Effector memory CD8-positive, alpha-beta T cell (primary cell): ENCODE data around the gene CAPN2.
"Not testable (repeated sequence)": the region's sequence is repeated elsewhere in the genome, so short reads cannot be mapped to it uniquely, and the experiment has no call there.

Experiments
- ATAC-seq: fragments of 150-1000 bp; cut with Tn5 transposase; replicated peaks from 2 replicates; pipeline ENCODE4 v1.10.0; 2021; ENCODE audit warnings: mild to moderate bottlenecking, moderate library complexity
- DNase-seq, 3 experiments: peaks; one replicate each; pipeline ENCODE4 v3.0.0; 2021
- H3K27ac Mint-ChIP-seq, 2 donors: one replicate each; pipeline ENCODE4 v1.8.0; 2022; ENCODE audit warnings: mild to moderate bottlenecking in 2 of 2, mixed read lengths in 2 of 2, moderate library complexity in 2 of 2
- H3K27me3 Mint-ChIP-seq, 2 donors: one replicate each; pipeline ENCODE4 v1.8.0; 2022; ENCODE audit warnings: mixed read lengths in 2 of 2
- H3K36me3 Mint-ChIP-seq: one replicate; pipeline ENCODE4 v1.8.0; 2022; ENCODE audit warnings: mild to moderate bottlenecking, moderate library complexity, mixed read lengths; ENCODE audit not compliant: insufficient read depth
- H3K4me1 Mint-ChIP-seq, 2 donors: one replicate each; pipeline ENCODE4 v1.8.0; 2022; ENCODE audit warnings: low read depth in 2 of 2, mixed read lengths in 2 of 2
- H3K4me3 Mint-ChIP-seq, 2 donors: one replicate each; pipeline ENCODE4 v1.8.0; 2022; ENCODE audit warnings: mild to moderate bottlenecking in 2 of 2, mixed read lengths in 2 of 2, moderate library complexity in 2 of 2
- H3K9me3 Mint-ChIP-seq, 2 donors: one replicate each; pipeline ENCODE4 v1.8.0; 2022; ENCODE audit warnings: mixed read lengths in 2 of 2

The CAPN2 gene

GRCh38 chr1:223729906-223730305 is 17.6 kb downstream of the CAPN2 start:
- Mint-ChIP-seq H3K36me3 (peaks cover 28% of the 10 kb centered on the region), H3K4me1 (peaks cover 70 to 82% of the 10 kb centered on the region in 2 donors), H3K4me3 (no peak overlapping the region), H3K27ac (peak overlapping the region; percentile 90 to 94), H3K27me3 (no peaks in the 10 kb centered on the region), H3K9me3 (no peaks in the 10 kb centered on the region)
- ATAC-seq = no peak
- no peak for DNase-seq

DNA sequence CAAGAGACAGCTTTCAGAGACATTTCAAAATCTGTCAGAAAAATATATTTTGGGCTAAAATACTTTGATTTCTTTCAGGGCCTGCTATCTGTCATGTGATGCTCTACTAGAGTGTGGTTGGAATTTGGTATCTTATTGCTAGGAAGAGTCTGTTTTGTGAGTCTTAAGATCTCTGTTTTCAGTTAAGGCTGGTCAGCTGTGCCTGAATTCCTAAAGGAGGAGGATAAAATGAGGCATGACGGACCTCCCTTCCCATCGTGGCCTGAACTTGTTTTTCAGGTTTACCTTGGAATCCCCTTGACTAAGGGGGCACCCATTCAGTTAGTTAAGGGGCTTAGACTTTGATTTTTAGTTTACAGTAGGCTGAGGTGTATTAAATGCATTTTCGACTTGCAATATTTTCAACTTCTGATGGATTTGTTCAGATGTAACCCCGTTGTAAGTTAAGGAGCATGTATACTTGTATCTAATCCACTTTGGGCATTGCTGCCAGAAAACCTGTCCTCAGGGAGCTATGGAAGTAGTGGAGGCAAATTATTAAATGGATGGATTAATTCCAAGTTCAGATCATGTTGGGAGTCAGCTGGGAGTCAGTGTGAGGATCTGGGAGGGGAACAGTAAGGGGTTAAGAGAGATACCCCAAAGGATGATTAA is 18.3 kb downstream of the CAPN2 start:
- no peak for ATAC-seq
- no peaks in the 10 kb centered on the region for H3K9me3 Mint-ChIP-seq

DNA sequence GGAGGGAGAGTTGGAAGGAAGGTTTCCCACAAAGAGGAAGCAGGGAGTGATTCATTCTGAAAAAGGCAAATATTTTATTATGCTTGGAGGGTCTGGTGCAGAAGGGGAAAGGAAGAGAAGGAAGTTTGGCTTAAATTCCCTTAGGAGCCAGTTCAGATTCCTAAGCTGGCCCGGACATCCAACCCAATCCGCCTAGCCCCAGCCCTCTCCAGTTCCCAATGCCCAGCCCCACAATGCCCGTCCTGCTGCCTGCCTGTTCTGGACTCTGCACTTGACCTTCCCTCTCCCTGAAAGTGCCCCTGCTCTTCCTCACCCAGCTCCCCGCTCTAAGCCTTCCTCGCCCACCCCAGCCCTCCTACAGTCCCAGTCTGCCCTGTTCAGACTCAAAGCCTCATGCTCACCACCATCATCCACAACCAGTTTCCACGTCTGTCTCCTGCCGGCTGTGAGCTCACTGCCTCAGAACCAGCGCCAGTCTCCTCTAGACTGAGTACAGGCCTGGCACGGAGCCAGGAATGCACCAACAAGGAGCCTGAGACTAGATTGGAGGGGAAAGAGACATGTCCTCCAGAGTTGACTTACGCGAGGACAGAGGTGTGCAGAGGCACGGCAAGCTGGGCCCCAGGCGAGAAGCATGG is 18.9 kb downstream of the CAPN2 start:
- Mint-ChIP-seq H3K4me3 (no peak overlapping the region), H3K4me1 (peaks cover 62 to 71% of the 10 kb centered on the region in 2 donors), H3K27me3 (no peaks in the 10 kb centered on the region), H3K9me3 (no peaks in the 10 kb centered on the region), H3K27ac (peak overlapping the region; percentile 90 to 94), H3K36me3 (peaks cover 32% of the 10 kb centered on the region)
- ATAC-seq (no peak), DNase-seq (no peak)

More for the DNA sequence above, 18.3 kb downstream of the CAPN2 start:
- DNase-seq = no peak
- Mint-ChIP-seq H3K4me3 (no peak overlapping the region), H3K4me1 (peaks cover 65 to 78% of the 10 kb centered on the region in 2 donors), H3K27me3 (no peaks in the 10 kb centered on the region), H3K27ac (peak overlapping the region; percentile 90 to 94), H3K36me3 (peaks cover 31% of the 10 kb centered on the region)

DNA sequence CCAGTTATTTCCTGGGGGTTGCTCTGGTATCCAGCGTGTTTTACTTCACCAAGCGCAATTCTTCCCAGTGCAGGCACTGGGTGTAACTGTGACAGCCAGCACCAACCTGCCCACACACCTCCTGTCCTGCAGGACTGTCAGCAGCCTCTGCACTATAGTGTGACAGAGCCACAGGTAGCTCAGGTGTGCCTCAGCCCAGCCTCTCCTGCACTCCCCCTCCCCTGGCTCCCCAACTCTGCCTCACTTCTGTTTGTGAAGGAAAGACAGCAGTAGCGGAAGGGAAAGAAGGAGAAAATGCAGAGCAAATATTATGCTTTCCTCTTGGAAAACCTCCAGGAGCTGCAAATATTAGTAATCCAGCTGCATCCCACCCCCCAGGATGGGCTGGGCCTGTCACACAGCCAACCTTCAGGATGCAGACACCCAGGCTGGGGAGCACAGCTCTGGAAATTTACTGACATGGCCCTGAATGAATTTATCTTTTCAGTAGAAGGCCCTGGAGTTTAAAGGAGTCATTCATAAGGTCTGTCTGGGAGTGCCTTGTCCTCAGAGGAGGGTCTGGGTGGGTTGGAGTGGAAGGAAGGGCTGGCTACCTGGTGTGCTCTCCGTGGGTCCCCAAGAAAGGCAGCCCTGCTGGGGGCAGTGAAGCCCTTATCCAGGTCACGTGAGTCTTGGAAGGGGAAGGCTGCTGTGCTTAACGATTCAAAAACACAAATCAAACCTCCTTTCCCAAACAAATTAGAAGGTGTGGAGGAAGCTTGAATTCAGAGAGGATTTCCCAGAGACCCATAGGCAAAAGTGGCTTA is 20.9 kb downstream of the CAPN2 start:
- Mint-ChIP-seq H3K4me3 (no peak overlapping the region), H3K9me3 (no peaks in the 10 kb centered on the region), H3K36me3 (peaks cover 34% of the 10 kb centered on the region), H3K27me3 (no peaks in the 10 kb centered on the region), H3K4me1 (peaks cover 49 to 63% of the 10 kb centered on the region in 2 donors), H3K27ac (peak overlapping the region; percentile 82 to 90)
- DNase-seq (no peak), ATAC-seq (no peak)

DNA sequence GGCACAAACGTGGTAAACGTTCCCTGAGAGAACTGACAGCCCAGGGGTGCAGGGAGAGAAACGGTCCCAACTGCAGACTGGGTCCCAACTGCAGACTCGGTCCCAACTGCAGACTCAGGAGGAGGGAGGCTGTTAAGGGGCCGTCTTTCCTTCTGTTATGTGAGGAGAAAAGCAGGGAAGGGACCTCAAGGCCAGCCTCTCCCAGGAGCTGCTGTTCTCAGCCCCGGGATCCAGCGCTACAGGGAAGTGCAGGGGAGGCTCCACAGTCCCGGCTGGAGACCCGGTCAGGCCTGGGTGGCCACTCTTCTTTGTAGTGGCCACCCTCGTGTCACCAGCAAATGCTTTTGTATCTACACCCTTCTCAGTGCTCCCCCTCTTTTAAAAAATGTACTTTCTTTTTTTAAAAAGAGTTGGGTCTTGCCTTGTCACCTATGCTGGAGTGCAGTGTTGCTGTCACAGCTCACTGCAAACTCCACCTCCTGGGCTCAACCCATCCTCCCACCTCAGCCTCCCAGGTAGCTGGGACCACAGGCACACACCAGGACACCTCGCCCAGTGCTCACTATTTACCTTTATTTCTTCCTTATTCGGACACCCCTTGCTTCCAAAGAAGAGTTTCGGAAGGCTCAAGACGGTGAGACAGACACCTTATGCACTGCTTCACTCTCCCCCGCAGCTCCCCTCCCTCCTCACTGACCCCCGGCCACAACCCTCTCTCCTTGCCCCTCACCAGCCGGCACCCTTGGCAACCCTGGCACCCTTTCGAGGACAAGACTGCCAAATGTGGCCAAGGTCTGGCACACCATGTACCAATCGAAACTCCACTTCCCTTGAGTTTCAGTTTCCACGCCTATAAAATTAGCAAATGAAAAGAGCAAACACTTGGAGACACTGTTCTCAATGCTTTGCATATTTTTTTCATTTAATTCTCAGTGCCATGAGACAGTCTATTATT is 21.8 kb downstream of the CAPN2 start:
- H3K27ac Mint-ChIP-seq = peak overlapping the region; percentile 82 to 90
- no peaks in the 10 kb centered on the region for H3K9me3 Mint-ChIP-seq
- ATAC-seq = no peak
- peaks cover 35% of the 10 kb centered on the region for H3K36me3 Mint-ChIP-seq
- DNase-seq = no peak
- H3K4me3 Mint-ChIP-seq = no peak overlapping the region
- peaks cover 42 to 59% of the 10 kb centered on the region in 2 donors for H3K4me1 Mint-ChIP-seq
- H3K27me3 Mint-ChIP-seq = no peaks in the 10 kb centered on the region

DNA sequence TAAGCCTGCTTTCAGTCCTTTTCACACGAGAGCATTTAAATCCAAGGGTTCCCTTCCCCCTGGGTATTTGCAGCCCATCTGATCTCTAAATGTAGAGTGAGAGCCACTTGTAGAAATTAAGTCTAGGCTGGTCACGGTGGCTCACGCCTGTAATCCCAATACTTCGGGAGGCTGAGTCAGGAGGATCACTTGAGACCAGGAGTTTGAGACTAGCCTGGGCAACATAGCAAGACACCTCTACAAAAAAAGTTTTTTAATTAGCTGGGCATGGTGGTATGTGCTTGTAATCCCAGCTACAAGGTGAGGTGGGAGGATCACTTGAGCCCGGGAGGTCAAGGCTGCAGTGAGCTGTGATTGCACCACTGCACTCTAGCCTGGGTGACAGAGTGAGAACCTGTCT is 24.3 kb downstream of the CAPN2 start:
- not testable (repeated sequence) for H3K27me3 Mint-ChIP-seq, H3K9me3 Mint-ChIP-seq, H3K4me3 Mint-ChIP-seq, ATAC-seq, DNase-seq
- Mint-ChIP-seq H3K4me1 (peaks cover 28 to 41% of the 10 kb centered on the region in 2 donors), H3K27ac (peak overlapping the region; percentile 69 to 89), H3K36me3 (peaks cover 31% of the 10 kb centered on the region)

- Mint-ChIP-seq H3K27me3 (no peaks in the 10 kb centered on the region), H3K9me3 (no peaks in the 10 kb centered on the region), H3K27ac (peak overlapping the region; percentile 69 to 89), H3K4me3 (no peak overlapping the region), H3K4me1 (peaks cover 26 to 38% of the 10 kb centered on the region in 2 donors), H3K36me3 (peaks cover 31% of the 10 kb centered on the region)
- ATAC-seq = no peak
- DNase-seq = no peak
Measured at GRCh38 chr1:223737342-223737741, 25.0 kb downstream of the CAPN2 start.

DNA sequence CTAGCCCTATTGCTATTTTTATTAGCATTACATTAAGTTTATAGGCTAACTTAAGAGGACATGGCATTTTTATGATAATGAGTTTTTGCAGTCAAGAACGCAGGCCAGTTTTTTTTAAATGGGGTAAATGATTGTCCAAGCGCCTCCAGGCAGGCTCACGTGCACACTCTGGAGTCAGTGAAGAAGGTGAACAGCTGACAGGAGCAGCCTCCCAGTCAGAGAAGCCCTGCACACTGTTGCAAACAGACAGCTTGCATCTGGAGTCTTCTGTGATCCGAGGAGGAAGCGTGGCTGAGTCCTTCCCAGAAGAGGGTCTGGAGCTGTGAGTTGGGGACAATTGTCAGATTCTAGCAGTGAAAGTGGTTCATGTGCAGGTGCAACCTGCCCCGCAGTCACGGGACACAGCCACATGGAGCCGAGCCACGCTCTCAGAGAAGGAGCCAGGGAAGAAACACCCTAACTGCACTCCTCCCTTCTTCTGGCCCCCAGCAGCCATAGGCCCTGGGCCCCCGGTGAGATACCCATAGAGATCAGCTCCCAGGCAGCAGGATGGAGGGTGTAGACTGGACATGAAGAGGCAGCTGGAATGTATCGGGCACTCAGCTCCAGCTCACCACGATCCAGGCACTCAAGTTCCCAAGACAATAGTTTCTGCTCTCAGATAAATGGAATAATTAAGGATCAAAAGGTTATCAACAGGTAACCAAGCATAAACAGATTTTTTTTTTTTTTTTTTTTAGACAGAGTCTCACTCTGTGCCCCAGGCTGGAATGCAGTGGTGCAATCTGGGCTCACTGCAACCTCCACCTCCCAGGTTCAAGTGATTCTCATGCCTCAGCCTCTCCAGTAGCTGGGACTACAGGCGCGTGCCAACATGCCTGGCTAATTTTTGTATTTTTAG is 26.4 kb downstream of the CAPN2 start:
- Mint-ChIP-seq H3K4me3 (no peak overlapping the region), H3K27me3 (no peaks in the 10 kb centered on the region), H3K9me3 (no peaks in the 10 kb centered on the region), H3K4me1 (peaks cover 23 to 30% of the 10 kb centered on the region in 2 donors), H3K27ac (peak overlapping the region; percentile 78 to 87), H3K36me3 (peaks cover 36% of the 10 kb centered on the region)
- DNase-seq (no peak), ATAC-seq (no peak)

DNA sequence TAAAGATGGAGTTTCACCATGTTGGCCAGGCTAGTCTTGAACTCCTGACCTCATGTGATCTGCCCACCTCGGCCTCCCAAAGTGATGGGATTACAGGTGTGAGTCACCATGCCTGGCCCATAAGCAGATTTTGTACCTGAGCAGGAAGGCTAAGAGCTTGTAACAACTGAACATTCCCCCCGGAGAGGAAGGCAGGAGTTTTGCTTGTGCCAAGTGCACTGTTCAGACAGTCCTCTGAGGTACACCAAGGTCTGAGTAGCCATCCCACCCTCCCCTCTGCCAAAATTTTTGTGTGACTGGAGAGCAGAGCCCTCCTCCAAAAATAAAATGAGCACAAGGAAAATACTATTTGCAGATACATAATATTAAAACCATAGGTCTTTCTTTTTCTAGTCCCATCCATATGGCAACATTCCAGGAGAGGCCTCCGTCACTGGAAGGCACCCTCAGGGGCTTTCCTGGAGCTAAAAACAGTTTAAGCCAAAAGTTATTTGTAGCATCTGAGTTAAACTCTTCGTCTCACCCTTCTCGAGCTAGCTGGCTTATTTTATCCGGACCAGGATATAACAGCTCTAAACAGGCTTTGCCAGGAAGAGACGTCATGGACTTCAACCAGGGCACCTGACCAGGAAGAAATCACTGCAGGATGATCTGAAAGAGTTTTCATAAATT is 27.2 kb downstream of the CAPN2 start:
- peak overlapping the region; percentile 78 to 87 for H3K27ac Mint-ChIP-seq

DNA sequence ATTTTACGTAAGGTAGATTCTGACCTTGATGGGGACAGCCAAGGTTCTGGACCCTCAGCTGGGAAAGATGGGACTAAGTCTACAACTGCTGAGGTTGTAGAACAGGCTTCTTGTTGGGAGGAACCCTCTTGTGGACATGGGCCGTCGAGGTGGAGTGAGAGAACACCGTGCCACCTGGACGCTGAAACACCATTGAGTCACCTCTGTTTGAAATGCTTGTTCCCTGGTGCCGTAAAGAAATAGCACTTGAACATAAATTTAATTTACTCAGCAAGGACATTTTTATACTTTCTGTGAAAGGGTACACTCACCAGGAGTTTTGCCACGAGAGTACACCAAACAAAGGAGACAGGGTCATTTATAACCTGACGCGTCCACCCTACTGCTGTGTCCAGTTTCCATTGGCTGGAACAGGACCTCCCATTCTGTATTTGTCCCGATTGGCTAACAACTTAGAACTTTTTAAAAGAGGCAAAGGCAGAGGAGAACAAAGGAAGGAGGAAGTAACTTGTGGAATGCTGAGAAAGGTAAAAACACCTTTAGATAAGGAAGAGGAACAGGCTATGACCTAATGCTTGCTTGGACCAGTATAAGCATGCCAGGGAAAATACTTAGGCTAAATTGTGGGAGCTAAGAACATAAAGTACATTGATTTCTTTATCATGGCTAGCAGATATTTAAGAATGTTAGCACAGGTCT is 27.8 kb downstream of the CAPN2 start:
- peak overlapping the region; percentile 62 to 87 for H3K27ac Mint-ChIP-seq
- not testable (repeated sequence) for H3K27me3 Mint-ChIP-seq

More for the DNA sequence above, 27.2 kb downstream of the CAPN2 start:
- DNase-seq (no peak), ATAC-seq (no peak)
- Mint-ChIP-seq H3K36me3 (peaks cover 38% of the 10 kb centered on the region), H3K27me3 (no peaks in the 10 kb centered on the region), H3K9me3 (no peaks in the 10 kb centered on the region), H3K4me3 (no peak overlapping the region), H3K4me1 (peaks cover 22 to 24% of the 10 kb centered on the region in 2 donors)

GRCh38 chr1:223741861-223742260 is 29.5 kb downstream of the CAPN2 start:
- Mint-ChIP-seq H3K36me3 (peaks cover 46% of the 10 kb centered on the region), H3K4me3 (no peak overlapping the region), H3K27me3 (no peaks in the 10 kb centered on the region), H3K4me1 (peaks cover 16 to 18% of the 10 kb centered on the region in 2 donors), H3K27ac (peak overlapping the region in 1 of 2 donors; percentile 74), H3K9me3 (no peaks in the 10 kb centered on the region)
- DNase-seq (no peak), ATAC-seq (no peak)

More for the DNA sequence above, 27.8 kb downstream of the CAPN2 start:
- DNase-seq, ATAC-seq, H3K9me3 Mint-ChIP-seq, H3K4me3 Mint-ChIP-seq: not testable (repeated sequence)
- peaks cover 22 to 23% of the 10 kb centered on the region in 2 donors for H3K4me1 Mint-ChIP-seq
- peaks cover 40% of the 10 kb centered on the region for H3K36me3 Mint-ChIP-seq
